Keratinocyte (primary cell): ENCODE results near the gene HS6ST3. TPM values are rescaled to one million over a fixed set of nuclear protein-coding genes. Genes with fewer than 3 reads are reported as not detected.

Source experiments
- DNase-seq: peaks from one replicate; pipeline ENCODE4 v3.0.0-alpha.2; 2011; ENCODE audit warnings: low read depth, missing footprints, low spot score
- FAIRE-seq: peaks from 2 replicates; lab custom pipeline; 2011; peaks lifted over from hg19 to GRCh38; lab: Jason Lieb, UNC
- H2AFZ ChIP-seq: 2 replicates; pipeline ENCODE4 v1.6.0; 2012; ENCODE audit warnings: low read length, control low read depth, inconsistent platforms; ENCODE audit not compliant: control insufficient read depth
- H3K27ac ChIP-seq: 2 replicates; pipeline ENCODE4 v1.5.1; 2011; ENCODE audit warnings: low read length; ENCODE audit not compliant: control insufficient read depth, insufficient read depth
- H3K27me3 ChIP-seq: 3 replicates; pipeline ENCODE4 v1.6.0; 2011; ENCODE audit warnings: low read length; ENCODE audit not compliant: control insufficient read depth, insufficient read depth; ENCODE audit errors: extremely low read depth
- H3K36me3 ChIP-seq, 2 experiments: 2 replicates in 1 of 2; 3 replicates in 1 of 2; pipeline ENCODE4 v1.5.1; 2011; ENCODE audit warnings: low read length in 2 of 2, mild to moderate bottlenecking in 1 of 2; ENCODE audit not compliant: control insufficient read depth in 2 of 2, insufficient read depth in 2 of 2; ENCODE audit errors: extremely low read depth in 1 of 2
- H3K4me1 ChIP-seq: 3 replicates; pipeline ENCODE4 v1.5.1; 2011; ENCODE audit warnings: low read length; ENCODE audit not compliant: control insufficient read depth, insufficient read depth; ENCODE audit errors: extremely low read depth
- H3K4me2 ChIP-seq: 3 replicates; pipeline ENCODE4 v1.6.0; 2011; ENCODE audit warnings: low read depth, low read length; ENCODE audit not compliant: control insufficient read depth, insufficient read depth; ENCODE audit errors: extremely low read depth
- H3K4me3 ChIP-seq, 3 experiments: fragments of 200-600 bp in 1 of 3; sonication (generic) in 1 of 3; 2 replicates in 2 of 3; 3 replicates in 1 of 3; pipeline ENCODE4 v1.5.1; 2011 to 2016; ENCODE audit warnings: low read length in 3 of 3, mild to moderate bottlenecking in 3 of 3, control low read depth in 2 of 3, inconsistent platforms in 1 of 3, low read depth in 1 of 3, mixed read lengths in 1 of 3, mixed run types in 1 of 3, moderate library complexity in 1 of 3; ENCODE audit not compliant: control insufficient read depth in 2 of 3, insufficient read depth in 2 of 3; ENCODE audit errors: extremely low read depth in 1 of 3
- H3K79me2 ChIP-seq: 2 replicates; pipeline ENCODE4 v1.6.0; 2012; ENCODE audit warnings: low read length; ENCODE audit not compliant: control insufficient read depth, insufficient read depth
- H3K9ac ChIP-seq: 3 replicates; pipeline ENCODE4 v1.6.0; 2011; ENCODE audit warnings: low read length; ENCODE audit not compliant: control insufficient read depth, insufficient read depth; ENCODE audit errors: extremely low read depth
- H3K9me1 ChIP-seq: 3 replicates; pipeline ENCODE4 v1.6.0; 2011; ENCODE audit warnings: low read length; ENCODE audit not compliant: control insufficient read depth, insufficient read depth; ENCODE audit errors: extremely low read depth
- H3K9me3 ChIP-seq: 2 replicates; pipeline ENCODE4 v1.5.1; 2012; ENCODE audit warnings: low read depth, low read length; ENCODE audit not compliant: control insufficient read depth
- H4K20me1 ChIP-seq: 3 replicates; pipeline ENCODE4 v1.6.0; 2011; ENCODE audit warnings: low read length; ENCODE audit not compliant: control insufficient read depth, insufficient read depth; ENCODE audit errors: extremely low read depth
- EZH2 ChIP-seq: IDR thresholded peaks from one replicate; pipeline ENCODE4 v1.6.1; 2012; ENCODE audit warnings: inconsistent platforms, mild to moderate bottlenecking, low read length, moderate library complexity
- dilution Hi-C: fragments of 300-500 bp; cut with MboI; formaldehyde crosslinking; loops from one replicate; pipeline ENCODE4 v1.7.0; 2020; ENCODE audit warnings: low sequenced_read_pairs; ENCODE audit not compliant: extremely low pct_ligation_motif_present
- polyA plus RNA-seq, 5 experiments: library from polyadenylated mRNA; depleted of rRNA in 3 of 5; stranded (reverse) in 3 of 5; stranded (forward) in 1 of 5; unstranded in 1 of 5; fragments of >200 nt; gene quantifications; 1 replicate in 1 of 5; 2 replicates in 3 of 5; 3 replicates in 1 of 5; pipeline versions ENCODE4 v1.2.1 to v1.2.3, GENCODE V29; 2011 to 2012; ENCODE audit warnings: missing spikeins in 2 of 5, low read depth in 1 of 5, low replicate concordance in 1 of 5
- TF ChIP-seq, protein P1 (sequence below), 3 experiments: IDR thresholded peaks in 1 of 3; conservative IDR thresholded peaks in 1 of 3; optimal IDR thresholded peaks in 1 of 3; 2 replicates in 2 of 3; 3 replicates in 1 of 3; pipeline versions ENCODE3 to v1.5.1; 2011; ENCODE audit warnings: low read length in 3 of 3, mild to moderate bottlenecking in 3 of 3, moderate library complexity in 2 of 3, control low read depth in 1 of 3, inconsistent platforms in 1 of 3; ENCODE audit not compliant: insufficient read depth in 2 of 3; ENCODE audit errors: extremely low read depth in 1 of 3

Gene HS6ST3
- polyA plus RNA-seq, 1 donor (not counting 4 experiments of a cell fraction or from before 2014, with no cell fraction given) = 0.03 TPM

DNA sequence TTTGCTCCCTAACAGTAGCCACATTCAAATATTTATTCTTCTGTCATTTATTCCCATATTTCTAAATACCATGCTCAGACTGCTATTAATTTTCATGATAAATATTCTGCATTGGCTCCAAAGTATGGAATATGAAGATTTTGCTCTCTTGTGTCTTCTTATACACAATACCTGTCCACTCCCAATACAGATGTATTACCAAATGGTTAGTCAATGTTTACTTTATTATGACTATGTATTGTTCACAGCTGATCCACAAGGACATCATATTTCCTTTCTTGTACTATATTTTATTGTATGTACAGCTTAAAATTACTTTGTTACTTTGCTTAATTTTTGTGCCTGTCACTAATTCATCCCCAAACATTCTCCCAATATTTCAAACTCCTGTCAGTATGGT lies 582.1 kb downstream of the HS6ST3 start:
- Histone ChIP-seq H3K36me3 (no peaks in the 10 kb centered on the region), H3K4me2 (no peak overlapping the region), H3K9ac (no peak overlapping the region), H4K20me1 (no peaks in the 10 kb centered on the region), H3K4me1 (peaks cover 14% of the 10 kb centered on the region), H3K27ac (no peak overlapping the region), H3K9me3 (peaks cover 2% of the 10 kb centered on the region), H3K27me3 (no peaks in the 10 kb centered on the region), H3K79me2 (no peaks in the 10 kb centered on the region), H2AFZ (no peak overlapping the region), H3K9me1 (no peaks in the 10 kb centered on the region), H3K4me3 (no peak overlapping the region)
- DNase-seq = no peak
- TF ChIP-seq, protein P1, sequence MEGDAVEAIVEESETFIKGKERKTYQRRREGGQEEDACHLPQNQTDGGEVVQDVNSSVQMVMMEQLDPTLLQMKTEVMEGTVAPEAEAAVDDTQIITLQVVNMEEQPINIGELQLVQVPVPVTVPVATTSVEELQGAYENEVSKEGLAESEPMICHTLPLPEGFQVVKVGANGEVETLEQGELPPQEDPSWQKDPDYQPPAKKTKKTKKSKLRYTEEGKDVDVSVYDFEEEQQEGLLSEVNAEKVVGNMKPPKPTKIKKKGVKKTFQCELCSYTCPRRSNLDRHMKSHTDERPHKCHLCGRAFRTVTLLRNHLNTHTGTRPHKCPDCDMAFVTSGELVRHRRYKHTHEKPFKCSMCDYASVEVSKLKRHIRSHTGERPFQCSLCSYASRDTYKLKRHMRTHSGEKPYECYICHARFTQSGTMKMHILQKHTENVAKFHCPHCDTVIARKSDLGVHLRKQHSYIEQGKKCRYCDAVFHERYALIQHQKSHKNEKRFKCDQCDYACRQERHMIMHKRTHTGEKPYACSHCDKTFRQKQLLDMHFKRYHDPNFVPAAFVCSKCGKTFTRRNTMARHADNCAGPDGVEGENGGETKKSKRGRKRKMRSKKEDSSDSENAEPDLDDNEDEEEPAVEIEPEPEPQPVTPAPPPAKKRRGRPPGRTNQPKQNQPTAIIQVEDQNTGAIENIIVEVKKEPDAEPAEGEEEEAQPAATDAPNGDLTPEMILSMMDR (optimal IDR thresholded peaks at IDR 0.05 in 1 of 3, IDR thresholded peaks at IDR 0.05 in 1 of 3, conservative IDR thresholded peaks at IDR 0.05 in 1 of 3; ENCODE audit: extremely low read depth in 1 of 3, insufficient read depth in 2 of 3, low read length in 3 of 3) = no peak
- no peak for TF ChIP-seq EZH2
- FAIRE-seq = no peak
- dilution Hi-C loops = no loop called here

DNA sequence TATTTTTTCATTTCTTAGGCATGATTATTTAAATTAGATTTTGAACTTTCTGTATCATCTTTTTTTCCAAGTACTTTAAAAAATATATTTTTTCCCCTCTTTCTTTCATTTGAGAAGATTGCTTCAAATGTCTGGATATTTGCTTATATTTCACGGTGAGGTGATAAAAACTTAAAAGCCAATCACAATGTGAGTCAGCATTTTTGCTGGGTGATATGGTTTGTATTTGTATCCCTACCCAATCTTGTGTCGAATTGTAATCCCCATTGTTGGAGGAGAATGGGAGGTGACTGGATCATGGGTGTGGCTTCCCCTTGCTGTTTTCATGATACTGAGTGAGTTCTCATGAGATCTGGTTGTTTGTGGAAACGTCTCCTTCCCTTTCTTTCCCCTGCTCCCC lies 583.9 kb downstream of the HS6ST3 start:
- no peaks in the 10 kb centered on the region for H4K20me1 ChIP-seq
- H2AFZ ChIP-seq = no peak overlapping the region
- no peak overlapping the region for H3K4me3 ChIP-seq
- FAIRE-seq (no peak), DNase-seq (no peak)
- dilution Hi-C loops = no loop called here
- H3K4me1 ChIP-seq = peaks cover 14% of the 10 kb centered on the region
- H3K9me1 ChIP-seq = no peaks in the 10 kb centered on the region
- H3K9me3 ChIP-seq = peaks cover 2% of the 10 kb centered on the region
- no peaks in the 10 kb centered on the region for H3K27me3 ChIP-seq
- H3K4me2 ChIP-seq = no peak overlapping the region
- no peaks in the 10 kb centered on the region for H3K79me2 ChIP-seq
- H3K36me3 ChIP-seq = no peaks in the 10 kb centered on the region
- no peak overlapping the region for H3K27ac ChIP-seq
- H3K9ac ChIP-seq = no peak overlapping the region
- no peak for TF ChIP-seq EZH2
- TF ChIP-seq, protein P1 (optimal IDR thresholded peaks at IDR 0.05 in 1 of 3, IDR thresholded peaks at IDR 0.05 in 1 of 3, conservative IDR thresholded peaks at IDR 0.05 in 1 of 3; ENCODE audit: extremely low read depth in 1 of 3, insufficient read depth in 2 of 3, low read length in 3 of 3) = no peak
